ENCODE measurements around the gene OLFML1. TPM values are rescaled to one million over a fixed set of nuclear protein-coding genes. Genes with fewer than 3 reads are reported as not detected.

OLFML1 gene
- total and polyA plus RNA-seq, 10 of the 15 experiments (the other 5 are each of a cell fraction or from before 2014, with no cell fraction given), result 0.04 to 0.71 (median 0.21) TPM; not detected in 6

DNA sequence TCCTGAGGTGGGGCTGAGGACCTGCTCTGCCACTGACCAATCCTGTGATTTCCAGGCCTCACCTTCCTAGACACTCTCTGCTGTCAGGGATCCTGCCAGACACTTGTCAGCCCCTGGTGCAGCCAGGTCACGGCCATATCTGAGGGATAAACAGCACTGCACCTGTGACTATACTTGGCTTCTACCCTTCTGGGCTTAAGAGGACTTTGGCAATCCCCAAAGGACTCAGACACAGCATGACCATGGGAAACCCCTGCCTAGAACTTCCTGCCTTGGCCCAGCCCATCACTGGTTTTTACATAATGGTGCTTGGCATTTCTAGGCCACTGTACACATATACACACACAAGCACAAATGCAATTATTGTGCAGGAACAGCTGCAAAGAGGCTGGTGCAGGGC lies 11.6 kb upstream of the OLFML1 start:
- Histone ChIP-seq H3K27ac (ENCODE audit: control insufficient read depth, insufficient read depth) (peak overlapping the region; percentile 18; the same call in 1 of the 2 replicates), H3K4me2 (ENCODE audit: control insufficient read depth, insufficient read depth) (peak overlapping the region; percentile 13; the same call in 1 of the 2 replicates), H3K4me1 (ENCODE audit: control insufficient read depth, insufficient read depth, low read length) (peaks cover 10% of the 10 kb centered on the region), H3K4me3 (no peak overlapping the region), H3K9me3 (replicated peaks; ENCODE audit: control insufficient read depth, insufficient read depth, low read length) (no peaks in the 10 kb centered on the region), H3K9ac (ENCODE audit: control insufficient read depth, insufficient read depth, low read length) (no peak overlapping the region), H3K27me3 (replicated peaks in 1 of 2; ENCODE audit: control insufficient read depth in 2 of 2, insufficient read depth in 2 of 2, low read length in 1 of 2) (no peaks in the 10 kb centered on the region), H2AFZ (ENCODE audit: control insufficient read depth, low read depth, low read length) (peak overlapping the region; percentile 65), H3K79me2 (ENCODE audit: control insufficient read depth, insufficient read depth, low read length) (no peaks in the 10 kb centered on the region), H4K20me1 (ENCODE audit: control insufficient read depth, insufficient read depth) (no peaks in the 10 kb centered on the region), H3K36me3 (ENCODE audit: control insufficient read depth in 2 of 2, insufficient read depth in 2 of 2, low read length in 1 of 2) (no peaks in the 10 kb centered on the region)
- no peak for TF ChIP-seq SIX5 (IDR thresholded peaks at IDR 0.05; ENCODE audit: low read depth, low read length, severe bottlenecking)
- TF ChIP-seq SPI1 (IDR thresholded peaks at IDR 0.05; ENCODE audit: borderline replicate concordance, insufficient read depth, low read depth, low read length), result peak; percentile 1; the same call in 1 of the 2 replicates
- no peak for TF ChIP-seq FOS (IDR thresholded peaks at IDR 0.05; ENCODE audit: borderline replicate concordance, extremely low read depth, insufficient read length)
- TF ChIP-seq IKZF1 (conservative IDR thresholded peaks at IDR 0.05), result 0 out of 2 replicates have a peak, but pooled peaks have one; percentile 38
- TF ChIP-seq CHD4 (IDR thresholded peaks at IDR 0.05), result no peak
- TF ChIP-seq ZSCAN29 (IDR thresholded peaks at IDR 0.05), result no peak
- TF ChIP-seq, protein P1, sequence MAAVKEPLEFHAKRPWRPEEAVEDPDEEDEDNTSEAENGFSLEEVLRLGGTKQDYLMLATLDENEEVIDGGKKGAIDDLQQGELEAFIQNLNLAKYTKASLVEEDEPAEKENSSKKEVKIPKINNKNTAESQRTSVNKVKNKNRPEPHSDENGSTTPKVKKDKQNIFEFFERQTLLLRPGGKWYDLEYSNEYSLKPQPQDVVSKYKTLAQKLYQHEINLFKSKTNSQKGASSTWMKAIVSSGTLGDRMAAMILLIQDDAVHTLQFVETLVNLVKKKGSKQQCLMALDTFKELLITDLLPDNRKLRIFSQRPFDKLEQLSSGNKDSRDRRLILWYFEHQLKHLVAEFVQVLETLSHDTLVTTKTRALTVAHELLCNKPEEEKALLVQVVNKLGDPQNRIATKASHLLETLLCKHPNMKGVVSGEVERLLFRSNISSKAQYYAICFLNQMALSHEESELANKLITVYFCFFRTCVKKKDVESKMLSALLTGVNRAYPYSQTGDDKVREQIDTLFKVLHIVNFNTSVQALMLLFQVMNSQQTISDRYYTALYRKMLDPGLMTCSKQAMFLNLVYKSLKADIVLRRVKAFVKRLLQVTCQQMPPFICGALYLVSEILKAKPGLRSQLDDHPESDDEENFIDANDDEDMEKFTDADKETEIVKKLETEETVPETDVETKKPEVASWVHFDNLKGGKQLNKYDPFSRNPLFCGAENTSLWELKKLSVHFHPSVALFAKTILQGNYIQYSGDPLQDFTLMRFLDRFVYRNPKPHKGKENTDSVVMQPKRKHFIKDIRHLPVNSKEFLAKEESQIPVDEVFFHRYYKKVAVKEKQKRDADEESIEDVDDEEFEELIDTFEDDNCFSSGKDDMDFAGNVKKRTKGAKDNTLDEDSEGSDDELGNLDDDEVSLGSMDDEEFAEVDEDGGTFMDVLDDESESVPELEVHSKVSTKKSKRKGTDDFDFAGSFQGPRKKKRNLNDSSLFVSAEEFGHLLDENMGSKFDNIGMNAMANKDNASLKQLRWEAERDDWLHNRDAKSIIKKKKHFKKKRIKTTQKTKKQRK (IDR thresholded peaks at IDR 0.05; ENCODE audit: low read depth, low read length), result no peak
- peak; percentile 71 for TF ChIP-seq GATAD2B (conservative IDR thresholded peaks at IDR 0.05; ENCODE audit: low read depth)
- peak; percentile 96 for TF ChIP-seq MEF2B (IDR thresholded peaks at IDR 0.05; ENCODE audit: partially characterized antibody, poor library complexity, severe bottlenecking)
- TF ChIP-seq ZZZ3 (IDR thresholded peaks at IDR 0.05; ENCODE audit: control insufficient read depth, insufficient read length, low read depth), result no peak
- TF ChIP-seq, protein P2, sequence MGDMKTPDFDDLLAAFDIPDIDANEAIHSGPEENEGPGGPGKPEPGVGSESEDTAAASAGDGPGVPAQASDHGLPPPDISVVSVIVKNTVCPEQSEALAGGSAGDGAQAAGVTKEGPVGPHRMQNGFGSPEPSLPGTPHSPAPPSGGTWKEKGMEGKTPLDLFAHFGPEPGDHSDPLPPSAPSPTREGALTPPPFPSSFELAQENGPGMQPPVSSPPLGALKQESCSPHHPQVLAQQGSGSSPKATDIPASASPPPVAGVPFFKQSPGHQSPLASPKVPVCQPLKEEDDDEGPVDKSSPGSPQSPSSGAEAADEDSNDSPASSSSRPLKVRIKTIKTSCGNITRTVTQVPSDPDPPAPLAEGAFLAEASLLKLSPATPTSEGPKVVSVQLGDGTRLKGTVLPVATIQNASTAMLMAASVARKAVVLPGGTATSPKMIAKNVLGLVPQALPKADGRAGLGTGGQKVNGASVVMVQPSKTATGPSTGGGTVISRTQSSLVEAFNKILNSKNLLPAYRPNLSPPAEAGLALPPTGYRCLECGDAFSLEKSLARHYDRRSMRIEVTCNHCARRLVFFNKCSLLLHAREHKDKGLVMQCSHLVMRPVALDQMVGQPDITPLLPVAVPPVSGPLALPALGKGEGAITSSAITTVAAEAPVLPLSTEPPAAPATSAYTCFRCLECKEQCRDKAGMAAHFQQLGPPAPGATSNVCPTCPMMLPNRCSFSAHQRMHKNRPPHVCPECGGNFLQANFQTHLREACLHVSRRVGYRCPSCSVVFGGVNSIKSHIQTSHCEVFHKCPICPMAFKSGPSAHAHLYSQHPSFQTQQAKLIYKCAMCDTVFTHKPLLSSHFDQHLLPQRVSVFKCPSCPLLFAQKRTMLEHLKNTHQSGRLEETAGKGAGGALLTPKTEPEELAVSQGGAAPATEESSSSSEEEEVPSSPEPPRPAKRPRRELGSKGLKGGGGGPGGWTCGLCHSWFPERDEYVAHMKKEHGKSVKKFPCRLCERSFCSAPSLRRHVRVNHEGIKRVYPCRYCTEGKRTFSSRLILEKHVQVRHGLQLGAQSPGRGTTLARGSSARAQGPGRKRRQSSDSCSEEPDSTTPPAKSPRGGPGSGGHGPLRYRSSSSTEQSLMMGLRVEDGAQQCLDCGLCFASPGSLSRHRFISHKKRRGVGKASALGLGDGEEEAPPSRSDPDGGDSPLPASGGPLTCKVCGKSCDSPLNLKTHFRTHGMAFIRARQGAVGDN (IDR thresholded peaks at IDR 0.05), result peak; percentile 33; the same call in 1 of the 2 replicates
- TF ChIP-seq NFXL1 (IDR thresholded peaks at IDR 0.05; ENCODE audit: borderline replicate concordance), result no peak
- no peak for TF ChIP-seq YBX1 (IDR thresholded peaks at IDR 0.05)
- SMC1A ChIA-PET (ENCODE audit: uncharacterized antibody, unreplicated experiment), result interaction anchor here (1.0 to 3.5 kb wide), 6 partner anchors 11 to 39 kb away, joined by 3 to 15 read pairs (median 6); partner anchors contain the start of genes OLFML1 and PPFIBP2
- CTCF ChIA-PET, result interaction anchor here (1.2 to 3.6 kb wide), 5 partner anchors 9 to 32 kb away, joined by 3 to 12 read pairs (median 6); no protein-coding TSS in a partner anchor
- 0% methylated on average over 1 of the region's 1 CpG for whole genome bisulfite sequencing (ENCODE audit: insufficient coverage, insufficient replicate concordance, low lambda C conversion rate, missing lambda C conversion rate)
- ATAC-seq, result peak; percentile 98
- no peak for FAIRE-seq
- DNase-seq (ENCODE audit: low read depth, low spot score), result peak; percentile 40
- BruUV-seq (replicated peaks), result no TSS peak
- RAD21 ChIA-PET (ENCODE audit: unreplicated experiment), result interaction anchor here (0.7 to 2.8 kb wide), 5 partner anchors 10 to 48 kb away, joined by 3 to 19 read pairs (median 4); partner anchors contain the start of gene PPFIBP2
- in situ Hi-C loops (cut with MboI) (no loop called here), intact Hi-C loops (cut with micrococcal nuclease; ENCODE audit: unreplicated experiment) (no loop called here)
- POLR2A ChIA-PET, result interaction anchor here (1.5 to 2.3 kb wide), 2 partner anchors 39 to 47 kb away, joined by 5 to 9 read pairs; no protein-coding TSS in a partner anchor
